ENCODE measurements around the gene BAK1.

BAK1 gene

GRCh38 chr6:33621711-33622388 lies 41.8 kb upstream of the BAK1 start:
- DNase-seq (ENCODE audit: low spot score), result peak; percentile 67
- in situ Hi-C loops (cut with MboI; ENCODE audit: low sequenced_read_pairs, unreplicated experiment), result no loop called here
- TF ChIP-seq CTCF (IDR thresholded peaks at IDR 0.05; ENCODE audit: borderline replicate concordance, control extremely low read depth, extremely low read depth, insufficient read depth, missing control alignments), result no peak

- peak; percentile 97 for DNase-seq (ENCODE audit: low spot score)
- no peak for TF ChIP-seq CTCF (IDR thresholded peaks at IDR 0.05; ENCODE audit: borderline replicate concordance, control extremely low read depth, extremely low read depth, insufficient read depth, missing control alignments)
- in situ Hi-C loops (cut with MboI; ENCODE audit: low sequenced_read_pairs, unreplicated experiment), result no loop called here
These were observed 41.0 kb upstream of the BAK1 start, which contains the start of gene ITPR3 for GRCh38 chr6:33620856-33621710. Gene ITPR3, plus strand, starts transcription at chr6:33621322. Its CDS starts 281 bp downstream, at chr6:33621603.

GRCh38 chr6:33620158-33620855 lies 40.2 kb upstream of the BAK1 start:
- DNase-seq (ENCODE audit: low spot score), result peak; percentile 53
- no peak for TF ChIP-seq CTCF (IDR thresholded peaks at IDR 0.05; ENCODE audit: borderline replicate concordance, control extremely low read depth, extremely low read depth, insufficient read depth, missing control alignments)
- in situ Hi-C loops (cut with MboI; ENCODE audit: low sequenced_read_pairs, unreplicated experiment), result no loop called here

- DNase-seq (ENCODE audit: low spot score), result no peak
- in situ Hi-C loops (cut with MboI; ENCODE audit: low sequenced_read_pairs, unreplicated experiment), result no loop called here
These were observed 39.2 kb upstream of the BAK1 start for GRCh38 chr6:33619166-33619840.

GRCh38 chr6:33616913-33617312 lies 36.8 kb upstream of the BAK1 start:
- no peak for DNase-seq (ENCODE audit: low spot score)
- no peak for TF ChIP-seq CTCF (IDR thresholded peaks at IDR 0.05; ENCODE audit: borderline replicate concordance, control extremely low read depth, extremely low read depth, insufficient read depth, missing control alignments)
- in situ Hi-C loops (cut with MboI; ENCODE audit: low sequenced_read_pairs, unreplicated experiment), result no loop called here

More at GRCh38 chr6:33619166-33619840, 39.2 kb upstream of the BAK1 start:
- no peak for TF ChIP-seq CTCF (IDR thresholded peaks at IDR 0.05; ENCODE audit: borderline replicate concordance, control extremely low read depth, extremely low read depth, insufficient read depth, missing control alignments)

- no peak for DNase-seq (ENCODE audit: low spot score)
- TF ChIP-seq CTCF (IDR thresholded peaks at IDR 0.05; ENCODE audit: borderline replicate concordance, control extremely low read depth, extremely low read depth, insufficient read depth, missing control alignments), result no peak
- in situ Hi-C loops (cut with MboI; ENCODE audit: low sequenced_read_pairs, unreplicated experiment), result no loop called here
These were observed 36.0 kb upstream of the BAK1 start for GRCh38 chr6:33616113-33616512.

Data from GM13976 (cell line).